HL-60/S4 treated with phorbol 12-myristate 13-acetate at 8.2 ng/mL for 4 days and 3 days (cell line): Measurements from ENCODE around the gene PRR30.
"Not testable (repeated sequence)": the region's sequence is repeated elsewhere in the genome, so short reads cannot be mapped to it uniquely, and the experiment has no call there.

Experiments
- in situ Hi-C: fragments of 300-500 bp; cut with MboI; formaldehyde crosslinking; loops from 2 replicates; pipeline ENCODE4 v1.15.0; 2022; ENCODE audit warnings: low sequenced_read_pairs

Gene PRR30

GRCh38 chr2:27139310-27139709 lies at the start of gene PRR30:
TSS of gene PRR30 (minus strand) at chr2:27139410. CDS start at chr2:27138329, 1,081 bp downstream.
- in situ Hi-C loops: no loop called here

GRCh38 chr2:27186613-27187345 lies 47.6 kb upstream of the PRR30 start:
- in situ Hi-C loops: no loop called here

GRCh38 chr2:27185331-27186026 lies 46.3 kb upstream of the PRR30 start:
- in situ Hi-C loops: no loop called here

GRCh38 chr2:27184115-27184514 lies 44.9 kb upstream of the PRR30 start:
- in situ Hi-C loops: no loop called here

GRCh38 chr2:27182346-27182745 lies 43.1 kb upstream of the PRR30 start:
- in situ Hi-C loops: no loop called here

- in situ Hi-C loops: no loop called here
Measured at GRCh38 chr2:27179344-27180000, 40.3 kb upstream of the PRR30 start.

GRCh38 chr2:27178469-27178868 lies 39.3 kb upstream of the PRR30 start:
- in situ Hi-C loops: no loop called here

GRCh38 chr2:27177441-27178351 lies 38.5 kb upstream of the PRR30 start:
- in situ Hi-C loops: no loop called here

- in situ Hi-C loops: not testable (repeated sequence)
Measured at GRCh38 chr2:27175781-27176180, 36.6 kb upstream of the PRR30 start.

GRCh38 chr2:27175330-27175729 lies 36.1 kb upstream of the PRR30 start:
- in situ Hi-C loops: no loop called here

GRCh38 chr2:27174638-27175037 lies 35.4 kb upstream of the PRR30 start:
- in situ Hi-C loops: no loop called here

GRCh38 chr2:27171351-27171848 lies 32.2 kb upstream of the PRR30 start:
- in situ Hi-C loops: no loop called here

- in situ Hi-C loops: no loop called here
Measured at GRCh38 chr2:27170581-27171337, 31.5 kb upstream of the PRR30 start.

- in situ Hi-C loops: no loop called here
Measured at GRCh38 chr2:27164960-27165763, 26.0 kb upstream of the PRR30 start.

GRCh38 chr2:27162151-27163121 lies 23.2 kb upstream of the PRR30 start:
- in situ Hi-C loops: no loop called here

- in situ Hi-C loops: no loop called here
Measured at GRCh38 chr2:27160191-27160590, 21.0 kb upstream of the PRR30 start.

GRCh38 chr2:27159271-27159670 lies 20.1 kb upstream of the PRR30 start:
- in situ Hi-C loops: no loop called here

GRCh38 chr2:27158468-27158867 lies 19.3 kb upstream of the PRR30 start:
- in situ Hi-C loops: no loop called here
